Measurements from ENCODE around the gene CCT3. TPM values are rescaled to one million over a fixed set of nuclear protein-coding genes. Genes with fewer than 3 reads are reported as not detected.

CCT3 gene
- total and polyA plus RNA-seq, 7 experiments from 2014 or later: 78.0 to 282 (median 120) TPM

- Mint-ChIP-seq H3K4me3 (no peak overlapping the region), H3K4me1 (peaks cover 13 to 22% (median 18%) of the 10 kb centered on the region in 7 donors), H3K9me3 (peaks cover 0 to 2% (median 0%) of the 10 kb centered on the region in 11 donors), H3K27ac (no peak overlapping the region), H3K27me3 (no peaks in the 10 kb centered on the region), H3K36me3 (peaks cover 18 to 57% (median 30%) of the 10 kb centered on the region in 5 donors)
- Histone ChIP-seq H3K9me3 (ENCODE audit: control insufficient read depth in 2 of 3, low read length in 3 of 3) (no peaks in the 10 kb centered on the region), H3K4me1 (ENCODE audit: control insufficient read depth in 2 of 2, insufficient read depth in 2 of 2, low read length in 2 of 2) (peaks cover 2 to 9% of the 10 kb centered on the region in 2 donors), H3K36me3 (ENCODE audit: control insufficient read depth in 2 of 3, insufficient read depth in 3 of 3, low read length in 3 of 3) (peaks cover 26 to 75% (median 40%) of the 10 kb centered on the region in 3 experiments), H3K27me3 (ENCODE audit: control insufficient read depth in 2 of 2, insufficient read depth in 2 of 2, low read length in 2 of 2) (no peaks in the 10 kb centered on the region), H3K27ac (ENCODE audit: low read depth, low read length) (no peak overlapping the region), H3K4me3 (ENCODE audit: low read length) (no peak overlapping the region)
- DNase-seq: no peak
- intact Hi-C loops (cut with micrococcal nuclease): no loop called here
- POLR2A ChIA-PET: no interaction called here
- CTCF ChIA-PET: no interaction called here
- ATAC-seq: no peak
Observed at GRCh38 chr1:156276532-156276931, 61.6 kb downstream of the CCT3 start.

GRCh38 chr1:156270314-156270713, 67.8 kb downstream of the CCT3 start:
- Histone ChIP-seq H3K4me3 (ENCODE audit: low read length) (no peak overlapping the region), H3K9me3 (ENCODE audit: control insufficient read depth in 2 of 3, low read length in 3 of 3) (no peaks in the 10 kb centered on the region), H3K27me3 (ENCODE audit: control insufficient read depth in 2 of 2, insufficient read depth in 2 of 2, low read length in 2 of 2) (no peaks in the 10 kb centered on the region), H3K36me3 (ENCODE audit: control insufficient read depth in 2 of 3, insufficient read depth in 3 of 3, low read length in 3 of 3) (peaks cover 37 to 89% (median 41%) of the 10 kb centered on the region in 3 experiments), H3K27ac (ENCODE audit: low read depth, low read length) (no peak overlapping the region), H3K4me1 (ENCODE audit: control insufficient read depth in 2 of 2, insufficient read depth in 2 of 2, low read length in 2 of 2) (no peaks in the 10 kb centered on the region)
- intact Hi-C loops (cut with micrococcal nuclease): no loop called here
- Mint-ChIP-seq H3K27ac (no peak overlapping the region), H3K4me3 (no peak overlapping the region), H3K27me3 (no peaks in the 10 kb centered on the region), H3K36me3 (peaks cover 18 to 61% (median 38%) of the 10 kb centered on the region in 5 donors), H3K9me3 (peaks cover 0 to 2% (median 0%) of the 10 kb centered on the region in 11 donors), H3K4me1 (peaks cover 0 to 7% (median 0%) of the 10 kb centered on the region in 7 donors)
- POLR2A ChIA-PET: interaction anchor here (0.7 to 5.0 kb wide), 2 partner anchors 12 to 388 kb away, joined by 3 to 26 read pairs; partner anchors contain the start of gene SMG5
- ATAC-seq (no peak), DNase-seq (no peak)
- CTCF ChIA-PET: interaction anchor here (0.9 kb wide), 1 partner anchor 9 kb away, joined by 3 read pairs; no protein-coding TSS in a partner anchor

- ATAC-seq: no peak
- Histone ChIP-seq H3K9me3 (ENCODE audit: control insufficient read depth in 2 of 3, low read length in 3 of 3) (no peaks in the 10 kb centered on the region), H3K36me3 (ENCODE audit: control insufficient read depth in 2 of 3, insufficient read depth in 3 of 3, low read length in 3 of 3) (peaks cover 30 to 84% (median 31%) of the 10 kb centered on the region in 3 experiments), H3K27me3 (ENCODE audit: control insufficient read depth in 2 of 2, insufficient read depth in 2 of 2, low read length in 2 of 2) (no peaks in the 10 kb centered on the region), H3K4me3 (ENCODE audit: low read length) (no peak overlapping the region), H3K4me1 (ENCODE audit: control insufficient read depth in 2 of 2, insufficient read depth in 2 of 2, low read length in 2 of 2) (no peaks in the 10 kb centered on the region), H3K27ac (ENCODE audit: low read depth, low read length) (no peak overlapping the region)
- intact Hi-C loops (cut with micrococcal nuclease): no loop called here
- ChIA-PET POLR2A (no interaction called here), CTCF (interaction anchor here (0.6 kb wide), 1 partner anchor 756 kb away, joined by 6 read pairs; no protein-coding TSS in a partner anchor)
- DNase-seq: no peak
- H3K9me3 Mint-ChIP-seq: peaks cover 0 to 2% (median 0%) of the 10 kb centered on the region in 11 donors
- peaks cover 19 to 61% (median 37%) of the 10 kb centered on the region in 5 donors for H3K36me3 Mint-ChIP-seq
- H3K27ac Mint-ChIP-seq: no peak overlapping the region
- no peak overlapping the region for H3K4me3 Mint-ChIP-seq
- no peaks in the 10 kb centered on the region for H3K27me3 Mint-ChIP-seq
- H3K4me1 Mint-ChIP-seq: peaks cover 0 to 9% (median 0%) of the 10 kb centered on the region in 7 donors
Observed at GRCh38 chr1:156268336-156268735, 69.8 kb downstream of the CCT3 start.

GRCh38 chr1:156266051-156266450, 72.0 kb downstream of the CCT3 start:
- Mint-ChIP-seq H3K36me3 (peaks cover 20 to 61% (median 38%) of the 10 kb centered on the region in 5 donors), H3K27ac (no peak overlapping the region)

GRCh38 chr1:156263288-156263655, 74.8 kb downstream of the CCT3 start:
- ChIA-PET CTCF (no interaction called here), POLR2A (no interaction called here)
- no peaks in the 10 kb centered on the region for H3K27me3 Mint-ChIP-seq
- ATAC-seq (no peak), DNase-seq (no peak)
- no peak overlapping the region for H3K27ac ChIP-seq (ENCODE audit: low read depth, low read length)
- H3K27ac Mint-ChIP-seq: no peak overlapping the region
- H3K9me3 Mint-ChIP-seq: peaks cover 0 to 2% (median 0%) of the 10 kb centered on the region in 11 donors
- H3K4me1 Mint-ChIP-seq: peaks cover 0 to 21% (median 0%) of the 10 kb centered on the region in 7 donors
- peaks cover 19 to 88% (median 41%) of the 10 kb centered on the region in 3 experiments for H3K36me3 ChIP-seq (ENCODE audit: control insufficient read depth in 2 of 3, insufficient read depth in 3 of 3, low read length in 3 of 3)
- H3K9me3 ChIP-seq (ENCODE audit: control insufficient read depth in 2 of 3, low read length in 3 of 3): no peaks in the 10 kb centered on the region
- H3K4me3 ChIP-seq (ENCODE audit: low read length): no peak overlapping the region
- peaks cover 29 to 73% (median 44%) of the 10 kb centered on the region in 5 donors for H3K36me3 Mint-ChIP-seq
- no peaks in the 10 kb centered on the region for H3K4me1 ChIP-seq (ENCODE audit: control insufficient read depth in 2 of 2, insufficient read depth in 2 of 2, low read length in 2 of 2)
- no peaks in the 10 kb centered on the region for H3K27me3 ChIP-seq (ENCODE audit: control insufficient read depth in 2 of 2, insufficient read depth in 2 of 2, low read length in 2 of 2)
- H3K4me3 Mint-ChIP-seq: no peak overlapping the region
- intact Hi-C loops (cut with micrococcal nuclease): no loop called here

More at GRCh38 chr1:156266051-156266450, 72.0 kb downstream of the CCT3 start:
- ChIA-PET CTCF (no interaction called here), POLR2A (no interaction called here)
- Histone ChIP-seq H3K27ac (ENCODE audit: low read depth, low read length) (no peak overlapping the region), H3K36me3 (ENCODE audit: control insufficient read depth in 2 of 3, insufficient read depth in 3 of 3, low read length in 3 of 3) (peaks cover 26 to 80% (median 31%) of the 10 kb centered on the region in 3 experiments), H3K27me3 (ENCODE audit: control insufficient read depth in 2 of 2, insufficient read depth in 2 of 2, low read length in 2 of 2) (no peaks in the 10 kb centered on the region), H3K4me3 (ENCODE audit: low read length) (no peak overlapping the region), H3K9me3 (ENCODE audit: control insufficient read depth in 2 of 3, low read length in 3 of 3) (no peaks in the 10 kb centered on the region), H3K4me1 (ENCODE audit: control insufficient read depth in 2 of 2, insufficient read depth in 2 of 2, low read length in 2 of 2) (no peaks in the 10 kb centered on the region)
- intact Hi-C loops (cut with micrococcal nuclease): no loop called here
- ATAC-seq (no peak), DNase-seq (no peak)
- no peaks in the 10 kb centered on the region for H3K27me3 Mint-ChIP-seq
- no peak overlapping the region for H3K4me3 Mint-ChIP-seq
- peaks cover 0 to 2% (median 0%) of the 10 kb centered on the region in 11 donors for H3K9me3 Mint-ChIP-seq
- peaks cover 0 to 9% (median 0%) of the 10 kb centered on the region in 7 donors for H3K4me1 Mint-ChIP-seq

- H3K27ac Mint-ChIP-seq: peak overlapping the region in 2 of 9 donors; percentile 7 to 56
- CTCF ChIA-PET: no interaction called here
- peaks cover 29 to 75% (median 44%) of the 10 kb centered on the region in 5 donors for H3K36me3 Mint-ChIP-seq
- H3K4me1 Mint-ChIP-seq: peaks cover 0 to 21% (median 3%) of the 10 kb centered on the region in 7 donors
- POLR2A ChIA-PET: interaction anchor here (0.9 kb wide), 1 partner anchor 20 kb away, joined by 3 read pairs; the partner anchor contains the start of gene SMG5
- H3K4me1 ChIP-seq (ENCODE audit: control insufficient read depth in 2 of 2, insufficient read depth in 2 of 2, low read length in 2 of 2): no peaks in the 10 kb centered on the region
- H3K27ac ChIP-seq (ENCODE audit: low read depth, low read length): no peak overlapping the region
- intact Hi-C loops (cut with micrococcal nuclease): no loop called here
- ATAC-seq (no peak), DNase-seq (no peak)
- peaks cover 0 to 2% (median 0%) of the 10 kb centered on the region in 11 donors for H3K9me3 Mint-ChIP-seq
- H3K4me3 ChIP-seq (ENCODE audit: low read length): no peak overlapping the region
- H3K36me3 ChIP-seq (ENCODE audit: control insufficient read depth in 2 of 3, insufficient read depth in 3 of 3, low read length in 3 of 3): peaks cover 20 to 88% (median 35%) of the 10 kb centered on the region in 3 experiments
- H3K4me3 Mint-ChIP-seq: no peak overlapping the region
- H3K27me3 Mint-ChIP-seq: no peaks in the 10 kb centered on the region
- H3K27me3 ChIP-seq (ENCODE audit: control insufficient read depth in 2 of 2, insufficient read depth in 2 of 2, low read length in 2 of 2): no peaks in the 10 kb centered on the region
- H3K9me3 ChIP-seq (ENCODE audit: control insufficient read depth in 2 of 3, low read length in 3 of 3): no peaks in the 10 kb centered on the region
Observed at GRCh38 chr1:156262461-156263287, 75.4 kb downstream of the CCT3 start.

Measured in naive thymus-derived CD4-positive, alpha-beta T cell (primary cell).